Occipital lobe (tissue), 3 donors: ENCODE measurements around the gene TACC3. TPM values are rescaled to one million over a fixed set of nuclear protein-coding genes. Genes with fewer than 3 reads are reported as not detected.

Source experiments
- DNase-seq: peaks from one replicate; lab custom pipeline; 2025; lab: John Stamatoyannopoulos, UW
- small RNA-seq: library from RNA; depleted of rRNA; stranded (forward); fragments of <200 nt; gene quantifications from one replicate; pipeline ENCODE3, GENCODE V24; 2014
- total RNA-seq: library from RNA; depleted of rRNA; stranded (reverse); fragments of >200 nt; gene quantifications from one replicate; pipeline ENCODE4 v1.2.3, GENCODE V29; 2014

The TACC3 gene
- total RNA-seq, 1 donor from 2014 or later, result 1.6 TPM

GRCh38 chr4:1790005-1790404, 68.7 kb downstream of the TACC3 start:
- DNase-seq, result no peak

- DNase-seq, result no peak
These were observed 71.0 kb downstream of the TACC3 start for GRCh38 chr4:1792158-1792831.

- no peak for DNase-seq
These were observed 71.6 kb downstream of the TACC3 start, which contains the start of gene FGFR3 for GRCh38 chr4:1792832-1793495. Gene FGFR3, plus strand, starts transcription at chr4:1793293. Its CDS starts 642 bp downstream, at chr4:1793935.

- DNase-seq, result no peak
These were observed 72.1 kb downstream of the TACC3 start for GRCh38 chr4:1793496-1793840.

- DNase-seq, result no peak
These were observed 72.9 kb downstream of the TACC3 start for GRCh38 chr4:1793940-1794808.

Small RNA genes within 50 kb of the gene (small RNA-seq; reads per million reads assigned to genes)
- gene RF00019, result not detected

Other genes with a start within 250 kb of the TACC3 start
- gene FAM53A, start 37.2 kb upstream of the TACC3 start, total RNA-seq, result 0.78 TPM
- 48.8 TPM for gene SLBP, start 9.2 kb upstream of the TACC3 start, total RNA-seq
- gene TMEM129, start 198 bp upstream of the TACC3 start, total RNA-seq, result 12.8 TPM
- gene FGFR3, start 71.8 kb downstream of the TACC3 start, total RNA-seq, result 14.7 TPM
- gene LETM1, start 134.6 kb downstream of the TACC3 start, total RNA-seq, result 92.3 TPM
- gene NSD2, start 149.9 kb downstream of the TACC3 start, total RNA-seq, result 105 TPM